HL-60 (cell line): ENCODE data around the gene RCL1.
"Not testable (repeated sequence)": the region's sequence is repeated elsewhere in the genome, so short reads cannot be mapped to it uniquely, and the experiment has no call there.

Experiments
- DNase-seq, 2 experiments: peaks; one replicate each; pipeline ENCODE4 v3.0.0-alpha.2; 2010 to 2020; ENCODE audit warnings: low read depth in 1 of 2, low spot score in 1 of 2
- H3K27ac ChIP-seq: fragments of 250-450 bp; sonication (Bioruptor Pico); replicated peaks from 2 replicates; pipeline ENCODE4 v1.5.1; 2020; ENCODE audit warnings: mild to moderate bottlenecking, moderate library complexity
- H3K27me3 ChIP-seq: fragments of 250-450 bp; sonication (Bioruptor Pico); 2 replicates; pipeline ENCODE4 v1.5.1; 2021; ENCODE audit warnings: mild to moderate bottlenecking, moderate library complexity; ENCODE audit not compliant: insufficient read depth, poor library complexity, severe bottlenecking
- H3K4me3 ChIP-seq: replicated peaks from 2 replicates; pipeline ENCODE4 v1.5.1; 2011; ENCODE audit warnings: mild to moderate bottlenecking, control low read depth, low read length; ENCODE audit not compliant: insufficient read depth
- GABPA ChIP-seq: IDR thresholded peaks from 2 replicates; pipeline ENCODE4 v1.6.1; 2012; ENCODE audit warnings: low read depth
- POLR2AphosphoS5 ChIP-seq: IDR thresholded peaks from 2 replicates; pipeline ENCODE4 v1.6.1; 2012; ENCODE audit warnings: low read depth
- SPI1 ChIP-seq: IDR thresholded peaks from 2 replicates; pipeline ENCODE4 v1.6.1; 2012; ENCODE audit warnings: low read depth, mild to moderate bottlenecking, borderline replicate concordance
- TF ChIP-seq, protein P1 (sequence below): IDR thresholded peaks from 2 replicates; pipeline ENCODE4 v1.6.1; 2012; ENCODE audit warnings: low read depth; ENCODE audit not compliant: insufficient replicate concordance
- TF ChIP-seq, protein P2 (sequence below): IDR thresholded peaks from one replicate; pipeline ENCODE4 v1.5.1; 2011; ENCODE audit warnings: low read length, control low read depth, inconsistent platforms; ENCODE audit not compliant: insufficient read depth

The RCL1 gene

DNA sequence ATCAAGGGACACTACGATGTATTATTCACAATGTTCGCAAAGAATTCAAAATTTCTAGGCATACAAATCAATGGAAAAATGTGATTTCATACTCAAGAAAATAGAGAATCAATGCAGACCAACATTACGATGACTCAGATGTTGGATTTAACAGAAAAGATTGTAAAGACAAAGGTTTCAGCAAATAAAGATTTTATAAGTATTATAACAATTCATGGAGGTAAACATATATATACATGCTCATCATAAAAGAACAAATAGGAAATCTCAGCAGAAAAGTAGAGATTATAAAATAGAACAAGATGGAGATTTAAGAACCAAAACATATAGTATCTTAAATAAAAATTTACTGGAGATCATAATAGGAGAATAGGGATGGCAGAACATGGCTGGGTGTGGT is 98.9 kb downstream of the RCL1 start:
- no peak overlapping the region for H3K27ac ChIP-seq
- no peak overlapping the region for H3K4me3 ChIP-seq
- no peak for TF ChIP-seq GABPA
- TF ChIP-seq, protein P1, sequence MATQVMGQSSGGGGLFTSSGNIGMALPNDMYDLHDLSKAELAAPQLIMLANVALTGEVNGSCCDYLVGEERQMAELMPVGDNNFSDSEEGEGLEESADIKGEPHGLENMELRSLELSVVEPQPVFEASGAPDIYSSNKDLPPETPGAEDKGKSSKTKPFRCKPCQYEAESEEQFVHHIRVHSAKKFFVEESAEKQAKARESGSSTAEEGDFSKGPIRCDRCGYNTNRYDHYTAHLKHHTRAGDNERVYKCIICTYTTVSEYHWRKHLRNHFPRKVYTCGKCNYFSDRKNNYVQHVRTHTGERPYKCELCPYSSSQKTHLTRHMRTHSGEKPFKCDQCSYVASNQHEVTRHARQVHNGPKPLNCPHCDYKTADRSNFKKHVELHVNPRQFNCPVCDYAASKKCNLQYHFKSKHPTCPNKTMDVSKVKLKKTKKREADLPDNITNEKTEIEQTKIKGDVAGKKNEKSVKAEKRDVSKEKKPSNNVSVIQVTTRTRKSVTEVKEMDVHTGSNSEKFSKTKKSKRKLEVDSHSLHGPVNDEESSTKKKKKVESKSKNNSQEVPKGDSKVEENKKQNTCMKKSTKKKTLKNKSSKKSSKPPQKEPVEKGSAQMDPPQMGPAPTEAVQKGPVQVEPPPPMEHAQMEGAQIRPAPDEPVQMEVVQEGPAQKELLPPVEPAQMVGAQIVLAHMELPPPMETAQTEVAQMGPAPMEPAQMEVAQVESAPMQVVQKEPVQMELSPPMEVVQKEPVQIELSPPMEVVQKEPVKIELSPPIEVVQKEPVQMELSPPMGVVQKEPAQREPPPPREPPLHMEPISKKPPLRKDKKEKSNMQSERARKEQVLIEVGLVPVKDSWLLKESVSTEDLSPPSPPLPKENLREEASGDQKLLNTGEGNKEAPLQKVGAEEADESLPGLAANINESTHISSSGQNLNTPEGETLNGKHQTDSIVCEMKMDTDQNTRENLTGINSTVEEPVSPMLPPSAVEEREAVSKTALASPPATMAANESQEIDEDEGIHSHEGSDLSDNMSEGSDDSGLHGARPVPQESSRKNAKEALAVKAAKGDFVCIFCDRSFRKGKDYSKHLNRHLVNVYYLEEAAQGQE = no peak
- TF ChIP-seq, protein P2, sequence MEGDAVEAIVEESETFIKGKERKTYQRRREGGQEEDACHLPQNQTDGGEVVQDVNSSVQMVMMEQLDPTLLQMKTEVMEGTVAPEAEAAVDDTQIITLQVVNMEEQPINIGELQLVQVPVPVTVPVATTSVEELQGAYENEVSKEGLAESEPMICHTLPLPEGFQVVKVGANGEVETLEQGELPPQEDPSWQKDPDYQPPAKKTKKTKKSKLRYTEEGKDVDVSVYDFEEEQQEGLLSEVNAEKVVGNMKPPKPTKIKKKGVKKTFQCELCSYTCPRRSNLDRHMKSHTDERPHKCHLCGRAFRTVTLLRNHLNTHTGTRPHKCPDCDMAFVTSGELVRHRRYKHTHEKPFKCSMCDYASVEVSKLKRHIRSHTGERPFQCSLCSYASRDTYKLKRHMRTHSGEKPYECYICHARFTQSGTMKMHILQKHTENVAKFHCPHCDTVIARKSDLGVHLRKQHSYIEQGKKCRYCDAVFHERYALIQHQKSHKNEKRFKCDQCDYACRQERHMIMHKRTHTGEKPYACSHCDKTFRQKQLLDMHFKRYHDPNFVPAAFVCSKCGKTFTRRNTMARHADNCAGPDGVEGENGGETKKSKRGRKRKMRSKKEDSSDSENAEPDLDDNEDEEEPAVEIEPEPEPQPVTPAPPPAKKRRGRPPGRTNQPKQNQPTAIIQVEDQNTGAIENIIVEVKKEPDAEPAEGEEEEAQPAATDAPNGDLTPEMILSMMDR = no peak
- no peak for TF ChIP-seq POLR2AphosphoS5
- no peak for TF ChIP-seq SPI1
- no peak for DNase-seq
- no peaks in the 10 kb centered on the region for H3K27me3 ChIP-seq

DNA sequence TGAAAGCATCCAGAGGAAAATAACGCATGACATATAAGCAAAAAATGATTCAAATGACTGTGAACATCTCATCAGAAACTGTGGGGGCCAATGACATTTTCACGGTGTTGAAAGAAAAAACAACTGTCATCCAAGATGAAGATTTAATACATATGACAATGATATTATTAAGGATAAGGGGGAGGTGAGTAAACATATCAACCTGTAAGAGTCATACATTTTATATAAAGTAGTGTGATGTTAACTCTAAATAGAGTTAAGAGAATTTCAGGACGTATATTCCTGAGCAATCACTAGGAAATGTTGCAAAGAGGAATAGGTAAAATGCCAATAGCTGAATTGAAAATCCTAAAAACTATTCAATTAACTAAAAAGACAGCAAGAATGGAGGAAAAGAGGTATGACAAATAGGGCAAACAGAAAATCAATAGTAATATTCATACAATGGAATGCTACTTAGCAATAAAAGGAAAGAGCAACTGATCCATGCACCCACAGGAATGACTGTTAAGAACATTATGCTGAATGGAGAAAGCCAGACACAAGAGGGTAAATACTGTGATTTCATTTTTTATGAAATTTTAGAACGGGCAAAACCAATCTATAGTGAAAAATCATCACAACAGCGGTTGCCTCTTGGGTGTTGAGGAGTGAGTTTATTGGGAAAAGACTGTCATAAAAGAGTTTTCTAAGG is 99.9 kb downstream of the RCL1 start:
- H3K27me3 ChIP-seq = no peaks in the 10 kb centered on the region
- DNase-seq = no peak
- H3K27ac ChIP-seq = no peak overlapping the region
- H3K4me3 ChIP-seq = no peak overlapping the region
- no peak for TF ChIP-seq POLR2AphosphoS5
- no peak for TF ChIP-seq GABPA
- TF ChIP-seq, protein P2 = no peak
- TF ChIP-seq SPI1 = no peak
- TF ChIP-seq, protein P1 = no peak

DNA sequence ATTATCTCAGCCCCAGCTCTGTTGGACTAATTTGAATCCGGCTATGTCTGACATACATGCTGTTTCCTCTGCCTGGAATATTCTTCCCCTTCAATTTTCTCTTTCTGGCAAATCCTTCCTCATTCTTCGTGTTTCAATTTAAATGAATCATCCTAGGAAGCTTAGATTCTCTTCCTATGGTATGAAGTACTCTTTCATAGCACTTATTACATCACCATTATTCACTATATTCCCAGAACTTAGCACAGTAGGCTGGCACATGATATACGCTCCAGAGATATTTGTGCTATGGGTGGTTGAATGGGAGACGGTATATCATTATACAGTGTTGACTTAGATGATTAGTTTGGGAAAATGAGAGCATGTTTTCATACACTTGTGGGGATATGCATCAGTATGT is 101.3 kb downstream of the RCL1 start:
- H3K27me3 ChIP-seq = no peaks in the 10 kb centered on the region
- H3K27ac ChIP-seq = no peak overlapping the region
- TF ChIP-seq SPI1 (no peak), POLR2AphosphoS5 (no peak), GABPA (no peak)
- TF ChIP-seq, protein P1 = no peak
- TF ChIP-seq, protein P2 = no peak
- no peak overlapping the region for H3K4me3 ChIP-seq
- no peak for DNase-seq

DNA sequence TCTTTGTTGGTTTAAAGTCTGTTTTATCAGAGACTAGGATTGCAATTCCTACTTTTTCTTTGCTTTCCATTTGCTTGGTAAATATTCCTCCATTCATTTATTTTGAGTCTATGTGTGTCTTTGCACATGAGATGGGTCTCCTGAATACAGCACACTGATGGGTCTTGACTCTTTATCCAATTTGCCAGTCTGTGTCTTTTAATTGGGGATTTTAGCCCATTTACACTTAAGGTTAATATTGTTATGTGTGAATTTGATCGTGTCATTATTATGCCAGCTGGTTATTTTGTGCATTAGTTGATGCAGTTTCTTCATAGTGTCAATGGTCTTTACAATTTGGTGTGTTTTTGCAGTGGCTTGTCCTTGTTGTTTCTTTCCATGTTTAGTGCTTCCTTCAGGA is 107.1 kb downstream of the RCL1 start:
- H3K27ac ChIP-seq, H3K4me3 ChIP-seq, DNase-seq, H3K27me3 ChIP-seq: not testable (repeated sequence)

DNA sequence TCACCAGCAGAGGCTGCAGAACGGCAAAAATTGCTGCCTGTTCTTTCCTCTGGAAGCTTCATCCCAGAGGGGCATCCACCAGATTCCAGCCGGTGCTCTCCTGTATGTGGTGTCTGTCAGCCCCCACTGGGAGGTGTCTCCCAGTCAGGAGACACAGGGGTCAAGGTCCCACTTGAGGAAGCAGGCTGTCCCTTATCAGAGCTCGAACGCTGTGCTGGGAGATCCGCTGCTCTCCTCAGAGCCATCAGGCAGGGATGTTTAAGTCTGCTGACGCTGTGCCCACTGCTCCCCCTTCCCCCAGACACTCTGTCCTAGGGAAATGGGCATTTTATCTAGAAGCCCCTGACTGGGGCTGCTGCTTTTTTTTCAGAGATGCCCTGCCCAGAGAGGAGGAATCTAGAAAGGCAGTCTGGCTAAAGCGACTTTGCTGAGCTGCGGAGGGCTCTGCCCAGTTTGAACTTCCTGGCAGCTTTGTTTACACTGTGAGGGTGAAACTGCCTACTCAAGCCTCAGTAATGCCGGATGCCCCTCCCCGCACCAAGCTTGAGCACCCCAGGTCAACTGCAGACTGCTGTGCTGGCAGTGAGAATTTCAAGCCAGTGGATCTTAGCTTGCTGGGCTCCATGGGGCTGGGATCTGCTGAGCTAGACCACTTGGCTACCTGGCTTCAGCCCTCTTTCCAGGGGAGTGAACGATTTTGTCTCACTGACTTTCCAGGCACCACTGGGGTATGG is 108.8 kb downstream of the RCL1 start:
- not testable (repeated sequence) for H3K27me3 ChIP-seq, H3K27ac ChIP-seq, DNase-seq, H3K4me3 ChIP-seq
